Right hindlimb (tissue), 1 donor: Measurements from ENCODE around the gene KRTAP4-4.
"Not testable (repeated sequence)": the region's sequence is repeated elsewhere in the genome, so short reads cannot be mapped to it uniquely, and the experiment has no call there.

Source experiments
- DNase-seq: peaks from one replicate; pipeline ENCODE4 v3.0.0-alpha.2; 2018

Gene KRTAP4-4

GRCh38 chr17:41160648-41161047, at the start of gene KRTAP4-4:
KRTAP4-4 (minus strand) TSS chr17:41160748; CDS start chr17:41160691, 57 bp downstream.
- no peak for DNase-seq

GRCh38 chr17:41199421-41200078, 39.0 kb upstream of the KRTAP4-4 start:
- DNase-seq: no peak

GRCh38 chr17:41196068-41196467, 35.5 kb upstream of the KRTAP4-4 start:
- no peak for DNase-seq

- DNase-seq: no peak
These were observed 29.8 kb upstream of the KRTAP4-4 start for GRCh38 chr17:41190328-41190727.

GRCh38 chr17:41189837-41190318, 29.3 kb upstream of the KRTAP4-4 start, which contains the start of gene KRTAP9-1:
KRTAP9-1 (plus strand) TSS chr17:41189887; CDS start chr17:41189887, 0 bp downstream.
- DNase-seq: not testable (repeated sequence)

- DNase-seq: peak; percentile 24
These were observed 26.3 kb upstream of the KRTAP4-4 start for GRCh38 chr17:41186872-41187271.

- DNase-seq: no peak
These were observed 24.5 kb upstream of the KRTAP4-4 start for GRCh38 chr17:41185001-41185400.

GRCh38 chr17:41184480-41184961, 24.0 kb upstream of the KRTAP4-4 start, which contains the start of gene KRTAP4-1:
KRTAP4-1 (minus strand) TSS chr17:41184911; CDS start chr17:41184854, 57 bp downstream.
- DNase-seq: no peak

- DNase-seq: no peak
These were observed 18.5 kb upstream of the KRTAP4-4 start for GRCh38 chr17:41178843-41179616.

- no peak for DNase-seq
These were observed 17.8 kb upstream of the KRTAP4-4 start for GRCh38 chr17:41178341-41178740.

- no peak for DNase-seq
These were observed 17.3 kb upstream of the KRTAP4-4 start, which contains the start of gene KRTAP4-2 for GRCh38 chr17:41177727-41178271. KRTAP4-2 (minus strand) TSS chr17:41178221; CDS start chr17:41178164, 57 bp downstream.

GRCh38 chr17:41176744-41177387, 16.3 kb upstream of the KRTAP4-4 start:
- no peak for DNase-seq

GRCh38 chr17:41171886-41172285, 11.3 kb upstream of the KRTAP4-4 start:
- DNase-seq: no peak

- DNase-seq: no peak
These were observed 7.6 kb upstream of the KRTAP4-4 start, which contains the start of gene KRTAP4-3 for GRCh38 chr17:41168121-41168520. KRTAP4-3 (minus strand) TSS chr17:41168221; CDS start chr17:41168172, 49 bp downstream.

- DNase-seq: no peak
These were observed 7.0 kb upstream of the KRTAP4-4 start for GRCh38 chr17:41167561-41167960.

GRCh38 chr17:41163828-41164227, 3.3 kb upstream of the KRTAP4-4 start:
- DNase-seq: no peak

- not testable (repeated sequence) for DNase-seq
These were observed 358 bp downstream of the KRTAP4-4 start for GRCh38 chr17:41160190-41160589.

- DNase-seq: no peak
These were observed 6.7 kb downstream of the KRTAP4-4 start for GRCh38 chr17:41153856-41154255.

- no peak for DNase-seq
These were observed 9.0 kb downstream of the KRTAP4-4 start for GRCh38 chr17:41151525-41151924.

GRCh38 chr17:41150026-41150425, 10.5 kb downstream of the KRTAP4-4 start:
- no peak for DNase-seq

- DNase-seq: no peak
These were observed 10.9 kb downstream of the KRTAP4-4 start, which contains the start of gene KRTAP4-5 for GRCh38 chr17:41149652-41149985. KRTAP4-5 (minus strand) TSS chr17:41149825; CDS start chr17:41149767, 58 bp downstream.

- DNase-seq: not testable (repeated sequence)
These were observed 11.4 kb downstream of the KRTAP4-4 start for GRCh38 chr17:41148971-41149651.
